Measurements from ENCODE around the gene SBSN. TPM values are rescaled to one million over a fixed set of nuclear protein-coding genes. Genes with fewer than 3 reads are reported as not detected.

SBSN gene
- total RNA-seq, 1 experiment from 2014 or later = not detected

DNA sequence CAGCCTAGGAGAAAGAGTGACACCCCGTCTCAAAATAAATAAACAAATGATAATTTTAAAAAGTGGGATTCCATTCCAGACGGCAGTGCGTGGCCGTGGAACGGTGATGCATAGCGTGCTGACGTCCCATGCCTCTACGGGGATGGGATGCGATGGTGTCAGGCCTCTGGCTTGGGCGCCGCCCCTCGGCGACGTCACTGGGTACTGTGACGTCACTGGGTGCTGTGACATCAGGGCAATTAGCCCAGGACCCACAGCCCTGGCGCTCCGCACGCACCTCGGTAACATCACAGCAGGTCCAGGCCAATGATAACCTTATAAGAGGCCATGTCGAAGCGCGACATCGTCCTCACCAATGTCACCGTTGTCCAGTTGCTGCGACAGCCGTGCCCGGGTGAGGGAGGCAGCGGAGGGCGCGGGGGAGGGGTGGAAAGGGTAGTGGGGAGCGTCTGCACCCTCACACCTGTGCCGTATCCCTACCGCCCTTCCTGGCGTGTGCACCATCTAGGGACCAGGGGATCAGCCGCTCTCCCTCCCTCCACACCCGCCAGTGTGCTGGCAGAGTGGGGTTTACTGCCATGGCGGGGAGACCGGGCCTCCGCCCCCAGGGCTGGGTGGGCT is 5.2 kb upstream of the SBSN start, which contains the start of gene GAPDHS:
Gene GAPDHS, plus strand, starts transcription at position 256 of the 621 bp plus-strand sequence. Its CDS starts 72 bp downstream, at position 328.
- DNase-seq (ENCODE audit: low spot score) = no peak

DNA sequence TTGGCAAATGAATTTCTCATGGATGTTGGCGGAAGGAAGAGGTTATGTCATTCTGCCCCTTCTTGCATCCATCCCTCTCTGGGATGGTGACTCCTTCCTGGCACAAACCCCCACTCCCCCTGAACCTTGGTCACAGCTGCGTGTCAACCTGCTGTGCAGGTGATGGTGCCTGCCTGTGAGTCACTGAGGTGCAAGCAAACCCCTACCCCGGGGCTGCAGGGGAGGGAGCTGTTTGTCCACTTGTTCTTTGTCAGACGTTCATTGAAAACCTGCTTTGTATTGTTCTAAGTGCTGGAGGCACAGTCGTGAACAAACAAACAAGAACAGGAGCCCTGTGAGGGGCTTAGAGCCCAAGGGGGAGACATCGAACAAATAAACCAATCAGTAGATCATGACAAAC is 3.2 kb upstream of the SBSN start:
- DNase-seq (ENCODE audit: low spot score) = no peak

DNA sequence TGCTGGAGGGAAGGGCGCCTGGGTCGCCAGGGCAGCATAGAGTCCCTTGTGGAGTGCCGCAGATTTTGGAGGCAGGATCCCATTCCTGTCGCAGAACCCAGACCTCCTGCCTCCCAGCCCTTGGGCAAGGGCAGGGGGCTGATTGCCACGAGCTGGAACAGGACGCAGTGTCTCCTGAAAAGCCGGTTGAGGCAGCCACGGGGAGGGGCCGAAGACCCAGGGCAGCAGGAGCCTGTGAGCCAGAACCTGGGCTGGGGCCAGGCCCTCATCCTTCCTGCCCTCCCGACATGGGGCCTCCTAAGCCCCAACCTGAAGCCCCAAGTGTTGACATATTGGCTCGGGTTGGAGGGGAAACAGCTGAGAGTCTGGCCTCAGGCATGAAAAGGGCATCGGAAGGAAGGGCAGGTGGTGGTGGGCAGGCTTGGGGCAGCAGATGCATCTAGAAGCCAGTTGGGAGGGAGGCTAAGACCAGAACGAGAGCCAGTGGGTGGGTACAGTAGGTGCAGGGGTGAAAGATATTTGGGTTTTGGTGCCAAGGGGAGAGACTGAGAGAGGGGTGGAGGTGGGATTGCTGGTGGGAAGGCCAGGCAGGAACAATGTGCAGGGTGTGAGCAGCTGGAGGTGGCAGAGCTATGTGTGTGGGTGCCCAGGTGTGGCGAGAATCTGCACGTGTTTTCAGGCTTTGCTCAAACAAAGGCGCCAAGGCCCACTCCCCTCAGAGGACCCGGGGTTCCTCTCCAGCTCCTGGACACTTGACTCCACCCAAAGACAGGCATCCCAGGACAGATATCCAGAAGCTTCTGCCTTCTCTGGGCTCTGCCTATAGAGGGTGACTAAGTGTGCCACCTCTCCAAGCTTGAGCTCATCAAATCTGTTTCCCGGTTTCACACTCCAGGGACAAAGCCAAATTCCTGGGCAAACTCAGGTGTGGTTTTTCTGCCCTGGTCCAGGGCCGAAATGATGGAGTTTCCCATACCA is 1.4 kb upstream of the SBSN start:
- DNase-seq (ENCODE audit: low spot score) = no peak

DNA sequence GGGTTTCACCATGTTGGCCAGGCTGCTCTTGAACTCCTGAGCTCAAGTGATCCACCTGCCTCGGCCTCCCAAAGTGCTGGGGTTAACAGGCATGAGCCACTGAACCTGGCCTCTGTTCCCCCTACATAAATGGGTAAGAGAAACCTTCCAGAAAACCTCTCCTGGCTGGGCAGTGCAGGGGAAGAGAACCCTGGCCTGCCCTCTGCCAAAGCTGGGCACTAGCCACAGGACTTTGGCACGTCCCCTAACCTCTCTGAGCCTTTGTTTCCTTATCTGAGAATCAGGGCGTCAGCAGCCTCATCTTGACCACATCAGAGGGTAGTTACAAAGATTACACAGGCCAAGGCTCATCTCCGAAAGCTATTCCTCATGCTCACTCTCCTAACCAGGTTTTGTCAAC is 2.2 kb downstream of the SBSN start:
- DNase-seq (ENCODE audit: low spot score) = no peak

DNA sequence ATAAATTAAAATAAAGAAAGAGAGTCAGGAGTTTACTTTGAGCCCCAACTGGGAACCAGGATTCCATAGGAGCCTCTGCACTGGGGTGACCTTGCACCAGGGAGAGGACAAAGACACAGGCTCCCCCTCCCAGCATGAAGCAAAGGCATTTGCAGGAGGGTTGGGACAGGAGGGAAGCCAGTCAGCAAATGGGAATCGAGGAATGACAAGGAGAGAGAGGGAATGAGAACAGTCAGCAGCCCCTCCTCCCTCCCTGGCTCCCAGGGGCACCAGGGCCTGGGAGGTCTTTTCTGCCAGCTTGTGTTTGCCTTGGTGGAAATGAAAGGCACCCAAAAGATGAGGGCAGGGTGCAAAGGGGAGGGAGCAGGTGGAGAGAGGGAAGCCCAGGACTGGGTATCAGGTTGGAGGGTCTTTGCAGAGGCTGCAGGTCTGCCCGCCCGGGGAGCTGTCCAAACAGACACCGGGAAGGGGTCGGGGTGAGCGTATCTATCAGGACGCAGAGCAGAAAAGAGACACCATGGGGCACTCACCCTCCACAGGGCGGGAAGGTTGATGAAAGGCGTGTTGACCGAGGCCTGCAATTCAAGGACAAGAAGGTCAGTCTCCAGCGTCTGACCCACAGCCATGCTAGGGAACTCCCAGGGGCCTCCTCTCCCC is 3.8 kb downstream of the SBSN start:
- no peak for DNase-seq (ENCODE audit: low spot score)

DNA sequence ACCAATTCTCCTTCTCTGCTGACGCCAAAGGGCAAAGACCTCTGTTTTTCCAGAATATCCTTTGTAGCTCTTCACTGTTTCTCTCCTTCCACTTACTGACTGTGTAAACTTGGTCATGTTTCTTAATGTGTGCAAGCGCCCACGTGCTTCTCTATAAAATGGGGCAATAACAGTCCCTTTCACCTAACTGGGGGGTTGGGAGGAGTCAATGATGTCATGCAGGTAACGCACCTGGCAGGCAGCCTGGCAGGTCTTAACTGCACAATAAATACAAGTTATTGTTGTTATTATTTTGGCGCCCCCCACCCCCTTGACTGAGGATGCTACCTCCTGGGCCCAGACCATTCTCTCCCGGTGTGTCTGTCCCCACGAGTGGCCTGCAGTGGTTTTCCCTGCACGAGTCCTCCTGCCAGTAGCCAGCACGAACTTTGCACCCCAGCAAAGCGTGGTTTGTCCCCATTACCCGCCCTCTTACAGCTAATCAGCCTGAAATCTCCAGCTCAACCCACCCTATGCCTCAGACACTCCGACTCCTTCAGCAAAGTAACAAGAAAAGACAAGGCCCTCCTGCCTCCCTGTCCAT is 5.3 kb downstream of the SBSN start:
- DNase-seq (ENCODE audit: low spot score) = no peak

DNA sequence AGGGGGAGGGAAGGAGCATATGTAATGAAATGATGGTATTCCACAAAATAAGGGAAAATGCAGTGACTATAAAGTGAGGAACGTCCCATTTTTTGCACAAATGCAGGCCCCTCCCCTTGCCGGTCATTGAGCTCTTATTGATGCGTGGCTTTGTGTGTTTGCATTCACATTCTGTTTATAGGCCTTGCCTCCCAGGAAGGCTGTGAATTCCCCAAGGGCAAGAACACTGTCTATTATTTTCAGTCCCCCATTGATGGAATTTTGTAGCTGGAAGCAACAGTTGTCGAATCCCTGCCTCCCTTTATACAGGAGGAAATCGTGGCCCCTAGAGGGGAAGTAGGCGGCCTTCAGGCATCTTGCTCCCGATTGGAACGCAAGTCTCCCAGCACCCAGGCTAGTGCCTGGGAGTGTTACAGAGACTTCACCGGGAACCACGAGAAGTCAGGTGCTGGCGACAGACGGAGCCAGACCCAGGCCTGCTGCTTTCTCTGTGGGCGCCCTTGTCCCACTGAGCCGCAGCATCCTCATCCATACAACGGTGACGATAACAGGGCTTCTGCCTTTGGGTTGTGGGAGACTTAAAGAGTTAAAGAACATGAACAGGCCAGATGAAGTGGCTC is 6.9 kb downstream of the SBSN start:
- DNase-seq (ENCODE audit: low spot score) = no peak

DNA sequence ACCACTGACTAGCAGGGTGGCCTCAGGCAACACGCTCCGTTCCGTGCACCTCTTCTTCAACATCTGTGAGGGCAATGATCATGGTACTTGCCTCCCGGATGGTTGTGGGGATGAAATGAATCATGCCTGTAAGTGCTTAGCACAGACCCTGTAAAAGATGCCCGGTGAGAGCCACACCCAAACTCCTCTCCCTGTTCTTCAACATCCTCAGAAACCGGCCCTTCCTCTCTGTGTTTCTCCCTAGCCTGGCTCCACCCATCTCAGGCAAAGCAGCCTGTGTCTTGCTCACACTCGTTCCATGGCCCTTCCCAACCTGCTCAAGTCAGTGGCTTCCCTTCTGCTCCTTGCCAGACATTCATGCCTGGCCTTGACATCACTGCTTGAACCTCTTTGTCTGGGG is 8.8 kb downstream of the SBSN start:
- DNase-seq (ENCODE audit: low spot score) = peak; percentile 65

- peak; percentile 88 for DNase-seq (ENCODE audit: low spot score)
Observed at GRCh38 chr19:35518313-35518712, 9.8 kb downstream of the SBSN start.

DNA sequence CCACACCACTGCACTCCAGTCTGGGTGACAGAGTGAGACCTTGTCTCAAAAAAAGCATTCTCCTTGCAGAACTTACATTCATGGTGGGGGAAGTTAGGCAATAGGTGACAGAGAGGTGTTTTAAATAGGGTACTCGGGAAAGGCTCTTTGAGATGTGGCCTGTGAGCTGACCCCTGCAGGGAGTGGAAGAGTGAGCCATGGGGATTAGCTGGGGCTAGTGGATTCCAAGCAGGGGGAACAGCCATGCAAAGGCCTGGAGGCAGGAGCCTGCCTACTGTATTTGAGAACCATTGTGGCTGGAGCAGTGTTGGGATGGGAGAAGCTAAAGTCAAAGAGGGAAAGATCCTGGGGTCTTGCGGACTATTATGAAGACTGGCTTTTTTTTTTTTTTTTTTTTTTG is 10.8 kb downstream of the SBSN start:
- DNase-seq (ENCODE audit: low spot score) = no peak

DNA sequence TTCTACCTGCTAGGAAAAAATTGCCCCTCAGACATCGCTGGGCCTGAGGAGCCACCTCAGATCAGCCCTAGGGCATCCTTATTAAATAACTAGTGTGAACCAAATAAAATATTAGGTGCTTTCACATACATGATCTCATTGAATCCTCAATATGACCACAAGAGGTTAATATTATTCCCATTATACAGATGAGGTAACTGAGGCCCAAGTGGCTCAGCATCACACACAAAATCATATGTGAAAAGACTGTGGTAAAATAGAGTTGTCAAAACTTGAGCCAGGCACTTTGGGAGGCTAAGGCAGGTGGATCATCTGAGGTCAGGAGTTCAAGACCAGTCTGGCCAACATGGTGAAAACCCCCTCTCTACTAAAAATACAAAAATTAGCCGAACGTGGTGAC is 11.8 kb downstream of the SBSN start:
- no peak for DNase-seq (ENCODE audit: low spot score)

DNA sequence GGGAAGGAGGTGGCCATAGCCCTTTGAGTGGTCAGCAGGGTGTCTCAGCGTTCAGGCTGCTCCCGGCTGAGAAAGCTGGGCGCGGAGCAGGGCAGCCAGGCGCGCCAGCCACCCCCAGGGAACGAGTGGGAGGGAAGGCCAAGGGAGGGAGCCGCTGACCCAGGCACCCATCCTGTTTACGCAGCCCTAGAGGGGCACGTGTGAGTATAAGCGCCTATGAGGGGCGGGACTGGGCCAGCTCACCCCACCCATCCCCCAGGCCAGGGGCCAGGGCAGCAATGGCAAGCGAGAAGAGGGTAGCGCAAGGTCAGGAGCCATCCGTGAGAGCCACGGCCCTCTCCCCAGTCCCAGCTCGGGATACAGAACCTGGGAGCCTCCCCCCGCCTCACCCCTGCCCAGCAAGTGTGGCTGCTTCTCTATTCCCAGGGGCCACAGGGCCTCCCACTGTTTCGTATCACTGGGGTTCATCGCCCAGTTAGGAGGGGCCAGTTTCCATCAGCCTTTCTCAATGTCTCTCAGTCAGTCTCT is 13.8 kb downstream of the SBSN start:
- no peak for DNase-seq (ENCODE audit: low spot score)

DNA sequence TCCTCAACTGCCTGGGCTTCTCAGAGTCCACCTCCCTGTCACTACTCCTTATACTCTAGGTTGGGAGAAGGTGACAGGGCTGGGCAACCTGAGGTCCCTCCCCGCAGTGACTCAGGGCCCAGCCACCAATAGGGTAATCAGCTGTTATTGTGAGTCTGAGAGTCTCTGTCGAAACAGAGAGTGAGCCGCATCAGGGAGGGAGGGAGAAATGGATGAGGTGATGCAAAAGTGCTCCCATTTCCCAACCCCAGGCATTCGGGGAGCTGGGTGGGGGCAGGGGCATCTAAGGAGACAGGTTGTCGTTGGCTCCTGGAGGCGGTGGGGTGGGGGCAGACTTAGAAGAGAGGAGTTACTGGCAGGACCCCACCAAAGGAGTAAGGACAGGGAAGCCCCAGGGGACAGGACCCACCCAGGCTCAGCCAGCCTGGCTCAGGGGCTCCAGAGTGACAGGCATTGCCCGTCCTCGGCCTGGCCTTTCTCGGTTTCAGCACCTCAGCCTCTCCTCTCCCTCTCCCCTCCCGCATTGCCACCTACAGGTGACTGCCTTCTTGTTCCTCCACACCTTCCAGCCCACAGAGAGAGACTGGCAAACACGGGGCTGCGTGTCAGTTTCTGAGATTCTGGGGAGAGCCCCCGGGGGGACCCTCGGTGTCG is 14.4 kb downstream of the SBSN start, which contains the start of gene DMKN:
Gene DMKN, minus strand, starts transcription at position 22 of the 654 bp plus-strand sequence. CDS start 174 bp downstream, outside the sequence.
- DNase-seq (ENCODE audit: low spot score) = no peak

DNA sequence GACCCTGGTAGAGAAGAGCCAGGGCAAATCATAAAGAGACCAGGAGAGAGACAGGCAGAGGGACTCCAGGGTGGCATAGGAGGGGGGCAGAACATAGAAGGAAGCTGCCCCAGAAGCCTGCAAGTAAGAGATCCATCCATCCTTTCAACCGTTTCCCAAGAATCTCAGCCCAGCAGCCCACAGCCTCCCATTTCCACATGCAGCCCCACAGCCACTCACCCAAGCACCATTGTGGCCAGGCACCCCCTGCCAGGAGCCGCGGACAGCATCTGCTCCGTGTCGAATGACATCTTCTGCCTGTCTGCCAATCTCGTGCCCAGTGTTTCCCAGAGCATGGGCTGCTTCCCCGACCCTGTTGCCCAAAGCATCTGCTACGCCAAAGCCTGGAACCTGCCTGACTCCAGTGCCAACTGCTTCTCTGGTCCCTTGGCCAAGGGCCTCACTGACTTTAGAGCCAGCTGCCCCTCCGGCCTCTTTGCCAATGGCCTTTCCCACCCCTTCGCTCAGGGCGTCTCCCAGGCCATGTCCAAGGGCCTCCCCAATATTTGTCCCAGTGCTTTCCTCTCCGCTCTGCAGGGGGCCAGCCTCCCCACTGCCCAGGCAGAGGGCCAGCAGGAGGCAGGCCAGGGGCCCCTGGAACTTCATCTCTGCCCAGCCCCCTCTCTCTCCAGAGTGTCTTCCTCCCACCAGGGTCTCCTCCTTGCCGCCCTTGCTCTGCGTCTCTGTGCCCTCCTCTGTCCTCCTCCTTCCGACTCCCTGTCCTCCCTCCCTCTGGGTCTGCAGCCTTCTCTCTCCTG is 15.1 kb downstream of the SBSN start:
- DNase-seq (ENCODE audit: low spot score) = no peak

GRCh38 chr19:35511337-35511736 is 16.8 kb downstream of the SBSN start:
- no peak for DNase-seq (ENCODE audit: low spot score)

GRCh38 chr19:35510626-35510964 is 17.5 kb downstream of the SBSN start:
- no peak for DNase-seq (ENCODE audit: low spot score)

- DNase-seq (ENCODE audit: low spot score) = peak; percentile 54
Observed at GRCh38 chr19:35509861-35510625, 18.1 kb downstream of the SBSN start.

DNA sequence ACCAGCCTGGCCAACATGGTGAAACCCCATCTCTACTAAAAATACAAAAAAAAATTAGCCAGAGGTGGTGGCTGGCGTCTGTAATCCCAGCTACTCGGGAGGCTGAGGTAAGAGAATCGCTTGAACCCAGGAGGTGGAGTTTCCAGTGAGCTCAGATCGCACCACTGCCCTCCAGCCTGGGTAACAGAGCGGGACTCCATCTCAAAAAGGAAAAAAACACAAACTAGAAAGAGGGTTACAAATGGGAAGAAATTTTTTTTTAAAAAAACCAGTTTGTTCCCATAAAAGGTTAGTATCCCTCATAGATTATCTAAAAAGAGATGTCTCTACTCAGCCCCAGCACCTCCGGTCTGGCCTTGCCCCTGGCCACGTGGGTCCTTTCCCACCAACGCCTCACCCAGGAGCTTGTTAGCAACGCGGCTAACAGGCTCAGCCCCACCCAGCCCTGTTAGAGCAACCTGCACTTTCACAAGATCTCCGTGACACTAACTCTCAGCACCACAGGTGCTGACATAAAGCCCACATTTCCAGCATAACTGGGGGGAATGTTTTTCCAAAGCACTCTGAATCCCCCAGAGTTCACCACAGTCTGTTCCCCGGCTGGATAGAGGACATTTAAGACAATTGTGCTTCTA is 19.0 kb downstream of the SBSN start:
- no peak for DNase-seq (ENCODE audit: low spot score)

DNA sequence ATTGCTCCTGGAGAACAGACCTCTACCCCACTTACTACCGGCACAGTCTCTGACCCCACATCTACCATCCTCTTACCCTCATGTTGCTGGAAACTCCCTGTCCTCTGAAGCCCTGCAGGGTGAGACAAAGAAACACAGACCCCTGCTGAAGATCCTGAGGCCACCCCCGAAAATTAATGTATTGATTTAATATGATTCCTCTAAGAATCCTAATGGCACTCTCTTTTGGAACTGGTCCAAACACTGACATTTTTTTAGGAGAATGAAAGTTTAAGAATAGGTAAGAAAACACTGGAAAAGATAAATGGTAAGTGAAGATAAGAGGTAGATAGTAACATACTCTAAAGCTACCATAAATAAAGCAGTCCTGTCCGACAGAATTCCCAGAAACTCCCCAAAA is 20.0 kb downstream of the SBSN start:
- no peak for DNase-seq (ENCODE audit: low spot score)
